Measurements from ENCODE around the gene GABBR2. TPM values are rescaled to one million over a fixed set of nuclear protein-coding genes. Genes with fewer than 3 reads are reported as not detected.

Gene GABBR2
- total and polyA plus RNA-seq, 2 donors (not counting 1 experiment from before 2014, with no cell fraction given): 0.03 TPM; not detected in 1

GRCh38 chr9:98339987-98340800 lies 368.5 kb downstream of the GABBR2 start:
- Histone ChIP-seq H3K36me3 (replicated peaks in 1 of 2; ENCODE audit: control extremely low read depth in 1 of 2, control insufficient read depth in 1 of 2, extremely low read depth in 1 of 2, insufficient read depth in 2 of 2, low read length in 1 of 2) (no peaks in the 10 kb centered on the region), H2AFZ (ENCODE audit: insufficient read depth, low read depth, low read length, poor library complexity, severe bottlenecking) (no peak overlapping the region), H3K4me1 (ENCODE audit: control insufficient read depth in 2 of 2, insufficient read depth in 2 of 2, low read length in 2 of 2) (no peaks in the 10 kb centered on the region), H4K20me1 (ENCODE audit: control insufficient read depth, insufficient read depth, low read length, poor library complexity, severe bottlenecking) (no peaks in the 10 kb centered on the region), H3K4me3 (ENCODE audit: control extremely low read depth in 1 of 5, extremely low read depth in 1 of 5, insufficient read depth in 1 of 5, low read depth in 2 of 5, low read length in 4 of 5) (no peak overlapping the region), H3K4me2 (replicated peaks; ENCODE audit: low read depth, low read length, poor library complexity, severe bottlenecking) (no peak overlapping the region), H3K27me3 (replicated peaks in 1 of 4; ENCODE audit: control extremely low read depth in 1 of 4, control insufficient read depth in 3 of 4, insufficient read depth in 4 of 4, low read length in 3 of 4) (peaks cover 0 to 5% (median 0%) of the 10 kb centered on the region in 4 experiments), H3K27ac (ENCODE audit: low read length in 2 of 2) (no peak overlapping the region), H3K9ac (ENCODE audit: low read length) (no peak overlapping the region), H3K9me3 (ENCODE audit: control extremely low read depth in 1 of 3, control insufficient read depth in 2 of 3, insufficient read depth in 1 of 3, low read length in 2 of 3) (peaks cover 0 to 6% (median 0%) of the 10 kb centered on the region in 3 donors), H3K79me2 (ENCODE audit: control insufficient read depth, insufficient read depth, low read length) (no peaks in the 10 kb centered on the region)
- no peak for ATAC-seq (ENCODE audit: low read depth)
- DNase-seq: no peak
- Mint-ChIP-seq H3K4me1 (no peaks in the 10 kb centered on the region), H3K4me3 (no peak overlapping the region), H3K27me3 (peaks cover 31% of the 10 kb centered on the region), H3K9me3 (ENCODE audit: insufficient read depth) (peaks cover 2% of the 10 kb centered on the region), H3K27ac (no peak overlapping the region)
- WGBS (ENCODE audit: insufficient coverage): 86% methylated on average over 6 of the region's 6 CpGs
- no peak for TF ChIP-seq EZH2 (IDR thresholded peaks at IDR 0.05; ENCODE audit: borderline replicate concordance, insufficient read depth, low read depth, low read length, poor library complexity, severe bottlenecking)
- no peak for TF ChIP-seq CTCF (IDR thresholded peaks at IDR 0.05)
- ChIA-PET POLR2A (no interaction called here), CTCF (no interaction called here)
- intact Hi-C loops (cut with micrococcal nuclease): no loop called here

GRCh38 chr9:98335661-98336060 lies 373.1 kb downstream of the GABBR2 start:
- Mint-ChIP-seq H3K4me3 (no peak overlapping the region), H3K9me3 (ENCODE audit: insufficient read depth) (peaks cover 2% of the 10 kb centered on the region), H3K4me1 (no peaks in the 10 kb centered on the region), H3K27ac (no peak overlapping the region), H3K27me3 (peaks cover 26% of the 10 kb centered on the region)
- ChIA-PET CTCF (no interaction called here), POLR2A (no interaction called here)
- H3K27ac ChIP-seq (ENCODE audit: low read length in 2 of 2): no peak overlapping the region
- H2AFZ ChIP-seq (ENCODE audit: insufficient read depth, low read depth, low read length, poor library complexity, severe bottlenecking): no peak overlapping the region
- H3K9me3 ChIP-seq (ENCODE audit: control extremely low read depth in 1 of 3, control insufficient read depth in 2 of 3, insufficient read depth in 1 of 3, low read length in 2 of 3): peaks cover 0 to 3% (median 0%) of the 10 kb centered on the region in 3 donors
- no peak overlapping the region for H3K4me3 ChIP-seq (ENCODE audit: control extremely low read depth in 1 of 5, extremely low read depth in 1 of 5, insufficient read depth in 1 of 5, low read depth in 2 of 5, low read length in 4 of 5)
- H3K79me2 ChIP-seq (ENCODE audit: control insufficient read depth, insufficient read depth, low read length): no peaks in the 10 kb centered on the region
- no peaks in the 10 kb centered on the region for H4K20me1 ChIP-seq (ENCODE audit: control insufficient read depth, insufficient read depth, low read length, poor library complexity, severe bottlenecking)
- H3K4me2 ChIP-seq (replicated peaks; ENCODE audit: low read depth, low read length, poor library complexity, severe bottlenecking): no peak overlapping the region
- ATAC-seq (ENCODE audit: low read depth): no peak
- H3K36me3 ChIP-seq (replicated peaks in 1 of 2; ENCODE audit: control extremely low read depth in 1 of 2, control insufficient read depth in 1 of 2, extremely low read depth in 1 of 2, insufficient read depth in 2 of 2, low read length in 1 of 2): no peaks in the 10 kb centered on the region
- intact Hi-C loops (cut with micrococcal nuclease): no loop called here
- DNase-seq: no peak
- H3K4me1 ChIP-seq (ENCODE audit: control insufficient read depth in 2 of 2, insufficient read depth in 2 of 2, low read length in 2 of 2): no peaks in the 10 kb centered on the region
- TF ChIP-seq CTCF (IDR thresholded peaks at IDR 0.05) (no peak), EZH2 (IDR thresholded peaks at IDR 0.05; ENCODE audit: borderline replicate concordance, insufficient read depth, low read depth, low read length, poor library complexity, severe bottlenecking) (no peak)
- no peak overlapping the region for H3K9ac ChIP-seq (ENCODE audit: low read length)
- H3K27me3 ChIP-seq (replicated peaks in 1 of 4; ENCODE audit: control extremely low read depth in 1 of 4, control insufficient read depth in 3 of 4, insufficient read depth in 4 of 4, low read length in 3 of 4): no peaks in the 10 kb centered on the region
- 92% methylated on average over 1 of the region's 2 CpGs for WGBS (ENCODE audit: insufficient coverage)

Data from B cell (primary cell).